Measurements from ENCODE around the gene KIF2A.

- TF ChIP-seq CTCF (IDR thresholded peaks at IDR 0.05): no peak
- TF ChIP-seq POLR2AphosphoS5 (IDR thresholded peaks at IDR 0.05): no peak
- TF ChIP-seq EP300 (IDR thresholded peaks at IDR 0.05): no peak
These were observed 112.6 kb downstream of the KIF2A start for GRCh38 chr5:62418462-62419076.
